Coronary artery (tissue), 2 donors: ENCODE results near the gene IL6R.

Source experiments
- DNase-seq: peaks from one replicate; pipeline ENCODE4 v3.0.0-alpha.2; 2017; ENCODE audit warnings: low spot score
- H3K27ac ChIP-seq, 2 donors: fragments of 200-600 bp; sonication (generic); one replicate each; pipeline ENCODE4 v1.5.1; 2016 to 2019
- H3K4me3 ChIP-seq: fragments of 200-600 bp; sonication (generic); 2 replicates; pipeline ENCODE4 v1.5.1; 2016; ENCODE audit warnings: mild to moderate bottlenecking, moderate library complexity
- CTCF ChIP-seq: fragments of 200-600 bp; sonication (generic); IDR thresholded peaks from one replicate; pipeline ENCODE4 v1.5.1; 2019; ENCODE audit warnings: antibody characterized with exemption

Gene IL6R

GRCh38 chr1:154471304-154471703 is 66.2 kb downstream of the IL6R start:
- TF ChIP-seq CTCF: no peak
- no peak overlapping the region for H3K4me3 ChIP-seq
- no peak overlapping the region for H3K27ac ChIP-seq
- no peak for DNase-seq

GRCh38 chr1:154474802-154475201 is 69.7 kb downstream of the IL6R start:
- TF ChIP-seq CTCF: no peak
- peak overlapping the region in 1 of 2 donors; percentile 28 for H3K27ac ChIP-seq
- DNase-seq: no peak
- no peak overlapping the region for H3K4me3 ChIP-seq

DNA sequence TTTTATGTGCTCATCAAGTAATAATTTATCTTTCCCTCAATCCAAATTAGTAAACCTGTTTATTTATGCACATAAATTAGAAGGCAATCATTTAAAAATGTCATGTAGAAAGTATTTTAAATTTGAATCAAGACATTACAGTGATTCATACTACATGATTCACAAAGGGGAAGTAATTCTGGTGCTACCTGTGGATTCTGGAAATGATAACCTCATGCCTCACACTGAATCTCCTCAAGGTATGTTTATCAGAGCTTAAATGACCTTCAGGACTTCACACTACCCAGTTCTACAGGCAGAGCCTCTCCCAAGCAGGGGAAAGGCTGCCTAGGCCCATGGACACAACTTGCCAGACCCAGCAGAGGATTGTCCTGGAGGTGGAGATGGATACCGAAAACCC is 71.6 kb downstream of the IL6R start:
- no peak overlapping the region for H3K27ac ChIP-seq
- TF ChIP-seq CTCF: no peak

GRCh38 chr1:154478013-154478412 is 72.9 kb downstream of the IL6R start:
- no peak for DNase-seq
- Histone ChIP-seq H3K27ac (no peak overlapping the region), H3K4me3 (no peak overlapping the region)
- TF ChIP-seq CTCF: no peak

More for the DNA sequence above, 71.6 kb downstream of the IL6R start:
- DNase-seq: no peak
- no peak overlapping the region for H3K4me3 ChIP-seq

DNA sequence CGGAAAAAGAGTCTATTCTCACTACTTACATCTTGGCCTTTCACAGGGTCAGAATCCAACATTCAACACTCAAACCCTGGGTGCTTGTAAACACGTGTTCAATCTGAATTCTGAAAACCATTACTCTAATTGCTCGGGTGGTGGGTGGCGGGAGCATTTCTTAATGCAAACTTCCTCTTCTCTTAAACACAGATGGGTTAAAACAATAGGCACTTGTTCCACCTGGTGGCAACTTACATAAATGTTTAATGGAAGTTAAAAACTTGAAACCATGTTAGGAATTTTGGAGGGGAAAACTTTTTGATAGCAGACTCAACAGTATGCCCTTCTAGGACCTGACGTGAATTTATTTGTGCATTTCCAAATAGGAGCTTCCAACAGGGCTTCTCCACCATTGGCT is 73.5 kb downstream of the IL6R start:
- no peak for DNase-seq
- TF ChIP-seq CTCF: no peak
- no peak overlapping the region for H3K4me3 ChIP-seq
- H3K27ac ChIP-seq: no peak overlapping the region

- TF ChIP-seq CTCF: peak; percentile 90
- H3K27ac ChIP-seq: no peak overlapping the region
- no peak overlapping the region for H3K4me3 ChIP-seq
- no peak for DNase-seq
Observed at GRCh38 chr1:154479764-154480421, 74.8 kb downstream of the IL6R start.

GRCh38 chr1:154481053-154481452 is 75.9 kb downstream of the IL6R start:
- Histone ChIP-seq H3K4me3 (no peak overlapping the region), H3K27ac (no peak overlapping the region)
- no peak for DNase-seq
- no peak for TF ChIP-seq CTCF
